Measurements from ENCODE around the gene FGR. TPM values are rescaled to one million over a fixed set of nuclear protein-coding genes. Genes with fewer than 3 reads are reported as not detected.

FGR gene
- total RNA-seq, 1 experiment from 2014 or later, result not detected

DNA sequence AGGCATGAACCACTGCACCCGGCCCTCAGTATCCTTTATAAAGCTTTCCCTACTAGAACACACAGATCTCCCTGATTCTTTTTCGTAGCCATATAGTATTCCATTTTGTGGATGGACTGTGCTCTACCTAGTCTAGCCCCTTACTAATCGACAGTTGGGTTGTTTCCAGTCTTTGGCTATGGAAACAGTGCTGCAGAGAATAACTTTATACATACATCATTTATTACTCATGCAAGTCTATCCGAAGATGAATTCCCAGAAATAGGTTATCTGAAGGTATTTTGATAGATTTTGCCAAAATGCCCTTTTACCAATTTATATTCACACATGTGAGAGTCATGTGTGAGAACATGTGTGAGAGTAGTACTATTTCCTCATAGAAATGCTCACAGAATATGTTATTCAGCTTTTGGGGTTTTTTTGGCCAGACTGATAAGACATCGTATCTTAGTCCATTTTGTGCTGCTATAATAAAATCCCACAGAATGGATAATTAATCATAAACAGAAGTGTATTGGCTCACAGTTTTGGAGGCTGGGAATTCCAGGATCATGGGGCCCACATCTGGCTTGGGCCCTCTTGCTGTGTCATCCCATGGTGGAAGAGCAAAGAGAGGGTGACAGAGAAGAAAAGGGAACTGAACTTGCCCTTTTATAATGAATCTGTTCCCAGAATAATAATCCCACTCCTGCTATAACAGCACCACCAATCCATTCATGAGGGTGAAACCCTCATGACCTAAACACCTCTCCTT, 17.3 kb upstream of the FGR start:
- H3K79me2 ChIP-seq (ENCODE audit: low read depth), result no peaks in the 10 kb centered on the region
- ChIA-PET CTCF (no interaction called here), POLR2A (ENCODE audit: unreplicated experiment) (no interaction called here)
- H4K20me1 ChIP-seq (ENCODE audit: insufficient read depth), result no peaks in the 10 kb centered on the region
- no TSS peak for BruUV-seq (replicated peaks)
- TF ChIP-seq, protein P1, sequence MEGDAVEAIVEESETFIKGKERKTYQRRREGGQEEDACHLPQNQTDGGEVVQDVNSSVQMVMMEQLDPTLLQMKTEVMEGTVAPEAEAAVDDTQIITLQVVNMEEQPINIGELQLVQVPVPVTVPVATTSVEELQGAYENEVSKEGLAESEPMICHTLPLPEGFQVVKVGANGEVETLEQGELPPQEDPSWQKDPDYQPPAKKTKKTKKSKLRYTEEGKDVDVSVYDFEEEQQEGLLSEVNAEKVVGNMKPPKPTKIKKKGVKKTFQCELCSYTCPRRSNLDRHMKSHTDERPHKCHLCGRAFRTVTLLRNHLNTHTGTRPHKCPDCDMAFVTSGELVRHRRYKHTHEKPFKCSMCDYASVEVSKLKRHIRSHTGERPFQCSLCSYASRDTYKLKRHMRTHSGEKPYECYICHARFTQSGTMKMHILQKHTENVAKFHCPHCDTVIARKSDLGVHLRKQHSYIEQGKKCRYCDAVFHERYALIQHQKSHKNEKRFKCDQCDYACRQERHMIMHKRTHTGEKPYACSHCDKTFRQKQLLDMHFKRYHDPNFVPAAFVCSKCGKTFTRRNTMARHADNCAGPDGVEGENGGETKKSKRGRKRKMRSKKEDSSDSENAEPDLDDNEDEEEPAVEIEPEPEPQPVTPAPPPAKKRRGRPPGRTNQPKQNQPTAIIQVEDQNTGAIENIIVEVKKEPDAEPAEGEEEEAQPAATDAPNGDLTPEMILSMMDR (conservative IDR thresholded peaks at IDR 0.05), result no peak
- no peak for TF ChIP-seq EZH2 (IDR thresholded peaks at IDR 0.05; ENCODE audit: low read depth)
- no peaks in the 10 kb centered on the region for H3K9me2 ChIP-seq (ENCODE audit: insufficient read depth)
- H3K27ac ChIP-seq, result no peak overlapping the region
- H3K36me3 ChIP-seq (ENCODE audit: low read depth), result no peaks in the 10 kb centered on the region
- H3K4me3 ChIP-seq, result no peak overlapping the region
- intact Hi-C loops (cut with micrococcal nuclease; ENCODE audit: unreplicated experiment), result no loop called here
- peaks cover 14% of the 10 kb centered on the region for H3K4me1 ChIP-seq (replicated peaks; ENCODE audit: insufficient read depth)
- H3K4me2 ChIP-seq, result no peak overlapping the region
- H3K9me3 ChIP-seq (ENCODE audit: insufficient read depth, low read depth), result no peaks in the 10 kb centered on the region
- no peak for DNase-seq
- 0 out of 2 replicates have a peak, but pooled peaks cover 5% of the 10 kb centered on the region for H3F3A ChIP-seq (ENCODE audit: insufficient read depth, low read depth)
- H3K27me3 ChIP-seq (ENCODE audit: insufficient read depth, low read depth), result no peaks in the 10 kb centered on the region
- no peak overlapping the region for H2AFZ ChIP-seq

- ChIA-PET POLR2A (ENCODE audit: unreplicated experiment) (interaction anchor here (0.6 kb wide), 1 partner anchor 84 kb away, joined by 6 read pairs; no protein-coding TSS in a partner anchor), CTCF (interaction anchor here (0.7 to 0.9 kb wide), 2 partner anchors 93 to 693 kb away, joined by 3 to 9 read pairs; no protein-coding TSS in a partner anchor)
- TF ChIP-seq EZH2 (IDR thresholded peaks at IDR 0.05; ENCODE audit: low read depth), result no peak
- TF ChIP-seq, protein P1 (conservative IDR thresholded peaks at IDR 0.05), result no peak
- Histone ChIP-seq H3K9me3 (ENCODE audit: insufficient read depth, low read depth) (no peaks in the 10 kb centered on the region), H4K20me1 (ENCODE audit: insufficient read depth) (no peaks in the 10 kb centered on the region), H3F3A (ENCODE audit: insufficient read depth, low read depth) (0 out of 2 replicates have a peak, but pooled peaks cover 5% of the 10 kb centered on the region), H3K4me1 (replicated peaks; ENCODE audit: insufficient read depth) (peaks cover 14% of the 10 kb centered on the region), H3K4me2 (peak overlapping the region; percentile 49), H3K27ac (no peak overlapping the region), H2AFZ (peak overlapping the region; percentile 57; the same call in 1 of the 2 replicates), H3K79me2 (ENCODE audit: low read depth) (no peaks in the 10 kb centered on the region), H3K27me3 (ENCODE audit: insufficient read depth, low read depth) (no peaks in the 10 kb centered on the region), H3K36me3 (ENCODE audit: low read depth) (no peaks in the 10 kb centered on the region), H3K9me2 (ENCODE audit: insufficient read depth) (no peaks in the 10 kb centered on the region), H3K4me3 (no peak overlapping the region)
- DNase-seq, result peak; percentile 64 to 73
- BruUV-seq (replicated peaks), result no TSS peak
- intact Hi-C loops (cut with micrococcal nuclease; ENCODE audit: unreplicated experiment), result no loop called here
Measured at GRCh38 chr1:27650539-27651175, 15.7 kb upstream of the FGR start.

GRCh38 chr1:27650171-27650538, 15.2 kb upstream of the FGR start:
- BruUV-seq (replicated peaks), result no TSS peak
- CTCF ChIA-PET, result interaction anchor here (0.7 to 0.9 kb wide), 2 partner anchors 93 to 232 kb away, joined by 4 to 9 read pairs; no protein-coding TSS in a partner anchor

More at GRCh38 chr1:27650171-27650538, 15.2 kb upstream of the FGR start:
- Histone ChIP-seq H3K9me3 (ENCODE audit: insufficient read depth, low read depth) (no peaks in the 10 kb centered on the region), H4K20me1 (ENCODE audit: insufficient read depth) (no peaks in the 10 kb centered on the region), H3K27ac (no peak overlapping the region), H3F3A (ENCODE audit: insufficient read depth, low read depth) (0 out of 2 replicates have a peak, but pooled peaks cover 5% of the 10 kb centered on the region), H3K9me2 (ENCODE audit: insufficient read depth) (no peaks in the 10 kb centered on the region), H3K4me1 (replicated peaks; ENCODE audit: insufficient read depth) (peaks cover 14% of the 10 kb centered on the region), H3K4me2 (peak overlapping the region; percentile 49), H3K4me3 (no peak overlapping the region), H3K79me2 (ENCODE audit: low read depth) (no peaks in the 10 kb centered on the region), H3K27me3 (ENCODE audit: insufficient read depth, low read depth) (no peaks in the 10 kb centered on the region), H2AFZ (peak overlapping the region; percentile 57; the same call in 1 of the 2 replicates), H3K36me3 (ENCODE audit: low read depth) (no peaks in the 10 kb centered on the region)
- TF ChIP-seq EZH2 (IDR thresholded peaks at IDR 0.05; ENCODE audit: low read depth), result no peak
- TF ChIP-seq, protein P1 (conservative IDR thresholded peaks at IDR 0.05), result no peak
- intact Hi-C loops (cut with micrococcal nuclease; ENCODE audit: unreplicated experiment), result no loop called here
- no peak for DNase-seq
- POLR2A ChIA-PET (ENCODE audit: unreplicated experiment), result no interaction called here

All from PC-9 (cell line).